Neural cell (in vitro differentiated cells): ENCODE measurements around the gene RAB44. TPM values are rescaled to one million over a fixed set of nuclear protein-coding genes. Genes with fewer than 3 reads are reported as not detected.

ENCODE experiments used
- H2AFZ ChIP-seq: fragments of 200-600, 300-800 bp; sonication (generic), shearing (Covaris generic); 2 replicates; pipeline ENCODE4 v1.6.0; 2014; ENCODE audit warnings: low read depth, mild to moderate bottlenecking, antibody characterized with exemption, low read length, moderate library complexity
- H3F3A ChIP-seq: fragments of 200-600 bp; shearing (Covaris generic); 2 replicates; pipeline ENCODE4 v1.6.1; 2016; ENCODE audit warnings: mild to moderate bottlenecking, moderate library complexity, mixed read lengths, antibody characterized with exemption, low read length; ENCODE audit not compliant: insufficient read depth, poor library complexity, severe bottlenecking
- H3K27ac ChIP-seq: fragments of 200-600, 300-800 bp; sonication (generic), shearing (Covaris generic); 2 replicates; pipeline ENCODE4 v1.5.1; 2014; ENCODE audit warnings: mild to moderate bottlenecking, low read length, moderate library complexity
- H3K27me3 ChIP-seq: fragments of 300-800, 200-600 bp; sonication (generic), shearing (Covaris generic); 2 replicates; pipeline ENCODE4 v1.6.0; 2014; ENCODE audit warnings: mild to moderate bottlenecking, low read depth, low read length, moderate library complexity; ENCODE audit not compliant: insufficient read depth
- H3K36me3 ChIP-seq: fragments of 300-800, 200-600 bp; sonication (generic), shearing (Covaris generic); 2 replicates; pipeline ENCODE4 v1.5.1; 2014; ENCODE audit warnings: mild to moderate bottlenecking, antibody characterized with exemption, low read length, moderate library complexity; ENCODE audit not compliant: insufficient read depth
- H3K4me2 ChIP-seq: fragments of 300-800, 200-600 bp; sonication (generic), shearing (Covaris generic); 2 replicates; pipeline ENCODE4 v1.6.0; 2014; ENCODE audit warnings: mild to moderate bottlenecking, low read length
- H3K4me3 ChIP-seq: fragments of 300-800, 200-600 bp; sonication (generic), shearing (Covaris generic); 2 replicates; pipeline ENCODE4 v1.5.1; 2014; ENCODE audit warnings: mild to moderate bottlenecking, low read length, moderate library complexity
- H3K79me2 ChIP-seq: fragments of 200-600 bp; shearing (Covaris generic); replicated peaks from 2 replicates; pipeline ENCODE4 v1.6.0; 2014; ENCODE audit warnings: mild to moderate bottlenecking, low read length, moderate library complexity; ENCODE audit not compliant: insufficient read depth
- H3K9ac ChIP-seq: fragments of 300-800, 200-600 bp; sonication (generic), shearing (Covaris generic); 2 replicates; pipeline ENCODE4 v1.6.1; 2016; ENCODE audit warnings: mild to moderate bottlenecking, low read length, mixed read lengths
- H3K9me2 ChIP-seq: fragments of 200-600 bp; shearing (Covaris generic); 2 replicates; pipeline ENCODE4 v1.6.1; 2016; ENCODE audit warnings: mild to moderate bottlenecking, low read length, mixed read lengths; ENCODE audit not compliant: insufficient read depth
- H3K9me3 ChIP-seq: fragments of 200-600, 300-800 bp; sonication (generic), shearing (Covaris generic); 2 replicates; pipeline ENCODE4 v1.6.1; 2016; ENCODE audit warnings: mild to moderate bottlenecking, mixed run types, low read length, moderate library complexity, mixed read lengths
- H4K20me1 ChIP-seq: fragments of 200-600 bp; shearing (Covaris generic); 2 replicates; pipeline ENCODE4 v1.6.1; 2016; ENCODE audit warnings: mild to moderate bottlenecking, mixed run types; ENCODE audit not compliant: insufficient read depth
- EP300 ChIP-seq: fragments of 450-650 bp; conservative IDR thresholded peaks from 2 replicates; pipeline ENCODE4 v1.6.1; 2014; ENCODE audit warnings: antibody characterized with exemption, mild to moderate bottlenecking, moderate library complexity; ENCODE audit not compliant: poor library complexity, severe bottlenecking
- EZH2 ChIP-seq: fragments of 200-600, 300-800 bp; shearing (Covaris generic), sonication (generic); IDR thresholded peaks from 2 replicates; pipeline ENCODE4 v1.6.1; 2014; ENCODE audit warnings: antibody characterized with exemption, low read length, borderline replicate concordance, mild to moderate bottlenecking; ENCODE audit not compliant: insufficient read depth, poor library complexity, severe bottlenecking
- MXI1 ChIP-seq: fragments of 450-650 bp; conservative IDR thresholded peaks from 2 replicates; pipeline ENCODE4 v1.6.1; 2014; ENCODE audit warnings: antibody characterized with exemption, mild to moderate bottlenecking; ENCODE audit not compliant: poor library complexity, severe bottlenecking
- POLR2AphosphoS5 ChIP-seq: IDR thresholded peaks from 2 replicates; pipeline ENCODE4 v1.6.1; 2012
- RAD21 ChIP-seq: fragments of 450-650 bp; conservative IDR thresholded peaks from 2 replicates; pipeline ENCODE4 v1.6.1; 2014; ENCODE audit warnings: antibody characterized with exemption, mild to moderate bottlenecking, moderate library complexity
- SMC3 ChIP-seq: fragments of 450-650 bp; conservative IDR thresholded peaks from 2 replicates; pipeline ENCODE4 v1.6.1; 2014; ENCODE audit warnings: antibody characterized with exemption, mild to moderate bottlenecking, moderate library complexity; ENCODE audit not compliant: poor library complexity
- TAF1 ChIP-seq: IDR thresholded peaks from 2 replicates; pipeline ENCODE4 v1.6.1; 2012; ENCODE audit warnings: low read depth
- polyA plus RNA-seq: library from polyadenylated mRNA; depleted of rRNA; stranded (reverse); fragments of >200 nt; gene quantifications from 2 replicates; pipeline ENCODE4 v1.2.3, GENCODE V29; 2014
- TF ChIP-seq, protein P1 (sequence below): IDR thresholded peaks from 2 replicates; pipeline ENCODE4 v1.6.1; 2012; ENCODE audit warnings: borderline replicate concordance
- TF ChIP-seq, protein P2 (sequence below): fragments of 450-650 bp; IDR thresholded peaks from 2 replicates; pipeline ENCODE4 v1.5.1; 2014; ENCODE audit warnings: antibody characterized with exemption, mild to moderate bottlenecking, moderate library complexity; ENCODE audit not compliant: poor library complexity, severe bottlenecking

The RAB44 gene
- polyA plus RNA-seq, 1 donor from 2014 or later, result not detected

DNA sequence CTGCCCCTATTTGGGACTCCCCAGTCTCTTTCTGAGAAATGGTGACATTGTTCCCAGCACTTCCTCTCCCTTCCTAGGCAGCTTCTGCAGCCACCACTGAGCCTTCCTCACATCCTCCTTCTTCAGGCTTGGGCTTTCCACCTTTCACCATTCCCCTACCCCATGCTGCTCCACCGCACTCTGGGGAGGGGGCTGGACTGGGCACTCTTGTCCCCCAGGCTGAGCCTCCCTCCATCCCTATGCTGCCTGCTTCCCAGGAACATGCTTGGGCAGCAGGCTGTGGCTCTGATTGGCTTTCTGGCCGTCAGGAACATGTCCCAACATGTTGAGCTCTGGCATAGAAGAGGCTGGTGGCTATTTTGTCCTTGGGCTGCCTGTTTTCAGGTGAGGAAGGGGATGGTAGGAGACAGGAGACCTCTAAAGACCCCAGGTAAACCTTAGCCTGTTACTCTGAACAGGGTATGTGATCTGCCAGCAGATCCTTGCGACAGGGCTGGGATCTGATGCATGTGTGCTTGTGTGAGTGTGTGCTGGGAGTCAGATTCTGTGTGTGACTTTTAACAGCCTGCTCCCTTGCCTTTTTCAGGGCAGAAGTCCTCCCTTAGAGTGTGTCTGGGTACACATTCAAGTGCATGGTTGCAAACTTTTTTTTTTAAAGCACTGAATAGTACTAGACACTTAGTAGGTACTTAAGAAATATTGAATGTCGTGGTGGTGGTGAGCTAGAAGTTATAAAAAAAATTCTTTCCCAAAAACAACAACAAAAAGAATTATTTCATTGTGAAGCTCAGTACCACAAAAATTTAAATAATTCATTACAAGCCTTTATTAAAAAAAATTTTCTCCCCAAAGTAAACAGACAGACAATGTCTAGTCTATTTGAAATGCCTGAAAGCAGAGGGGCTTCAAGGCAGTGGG is 21.2 kb upstream of the RAB44 start:
- Histone ChIP-seq H3K27ac (peak overlapping the region; percentile 11), H3K9me2 (no peaks in the 10 kb centered on the region), H3K4me3 (no peak overlapping the region)

DNA sequence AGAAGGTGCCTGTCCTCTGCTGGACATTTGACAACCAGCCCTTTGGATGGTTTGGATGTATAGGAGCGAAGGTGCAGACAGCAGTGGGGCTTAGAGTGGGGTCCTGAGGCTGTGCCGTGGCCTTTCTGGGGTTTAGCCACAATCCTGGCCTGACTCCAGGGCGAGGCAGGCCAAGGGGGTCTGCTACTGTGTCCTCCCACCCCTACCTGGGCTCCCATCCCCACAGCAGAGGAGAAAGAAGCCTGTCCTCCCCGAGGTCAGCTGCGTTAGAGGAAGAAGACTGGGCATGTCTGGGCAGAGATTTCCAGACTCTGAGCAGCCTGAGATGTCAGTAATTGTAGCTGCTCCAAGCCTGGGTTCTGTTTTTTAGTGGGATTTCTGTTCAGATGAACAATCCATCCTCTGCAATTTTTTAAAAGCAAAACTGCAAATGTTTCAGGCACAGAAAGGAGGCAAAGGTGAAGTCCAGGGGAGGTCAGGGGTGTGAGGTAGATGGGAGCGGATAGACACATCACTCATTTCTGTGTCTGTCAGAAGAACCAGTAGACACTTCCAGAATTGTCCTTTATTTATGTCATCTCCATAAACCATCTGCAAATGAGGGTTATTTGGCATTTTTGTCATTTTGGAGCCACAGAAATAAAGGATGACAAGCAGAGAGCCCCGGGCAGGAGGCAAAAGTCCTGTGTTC is 20.4 kb upstream of the RAB44 start:
- peak overlapping the region; percentile 14 for H3K27ac ChIP-seq

More for the DNA sequence above, 21.2 kb upstream of the RAB44 start:
- Histone ChIP-seq H3K36me3 (no peaks in the 10 kb centered on the region), H3K79me2 (peaks cover 6% of the 10 kb centered on the region), H3K4me2 (no peak overlapping the region), H3K27me3 (peaks cover 30% of the 10 kb centered on the region), H4K20me1 (no peaks in the 10 kb centered on the region), H2AFZ (no peak overlapping the region), H3F3A (no peaks in the 10 kb centered on the region), H3K9ac (no peak overlapping the region), H3K9me3 (no peaks in the 10 kb centered on the region)
- TF ChIP-seq POLR2AphosphoS5 (no peak), TAF1 (no peak), SMC3 (no peak), RAD21 (no peak), MXI1 (no peak), EP300 (no peak), EZH2 (no peak)
- TF ChIP-seq, protein P1, sequence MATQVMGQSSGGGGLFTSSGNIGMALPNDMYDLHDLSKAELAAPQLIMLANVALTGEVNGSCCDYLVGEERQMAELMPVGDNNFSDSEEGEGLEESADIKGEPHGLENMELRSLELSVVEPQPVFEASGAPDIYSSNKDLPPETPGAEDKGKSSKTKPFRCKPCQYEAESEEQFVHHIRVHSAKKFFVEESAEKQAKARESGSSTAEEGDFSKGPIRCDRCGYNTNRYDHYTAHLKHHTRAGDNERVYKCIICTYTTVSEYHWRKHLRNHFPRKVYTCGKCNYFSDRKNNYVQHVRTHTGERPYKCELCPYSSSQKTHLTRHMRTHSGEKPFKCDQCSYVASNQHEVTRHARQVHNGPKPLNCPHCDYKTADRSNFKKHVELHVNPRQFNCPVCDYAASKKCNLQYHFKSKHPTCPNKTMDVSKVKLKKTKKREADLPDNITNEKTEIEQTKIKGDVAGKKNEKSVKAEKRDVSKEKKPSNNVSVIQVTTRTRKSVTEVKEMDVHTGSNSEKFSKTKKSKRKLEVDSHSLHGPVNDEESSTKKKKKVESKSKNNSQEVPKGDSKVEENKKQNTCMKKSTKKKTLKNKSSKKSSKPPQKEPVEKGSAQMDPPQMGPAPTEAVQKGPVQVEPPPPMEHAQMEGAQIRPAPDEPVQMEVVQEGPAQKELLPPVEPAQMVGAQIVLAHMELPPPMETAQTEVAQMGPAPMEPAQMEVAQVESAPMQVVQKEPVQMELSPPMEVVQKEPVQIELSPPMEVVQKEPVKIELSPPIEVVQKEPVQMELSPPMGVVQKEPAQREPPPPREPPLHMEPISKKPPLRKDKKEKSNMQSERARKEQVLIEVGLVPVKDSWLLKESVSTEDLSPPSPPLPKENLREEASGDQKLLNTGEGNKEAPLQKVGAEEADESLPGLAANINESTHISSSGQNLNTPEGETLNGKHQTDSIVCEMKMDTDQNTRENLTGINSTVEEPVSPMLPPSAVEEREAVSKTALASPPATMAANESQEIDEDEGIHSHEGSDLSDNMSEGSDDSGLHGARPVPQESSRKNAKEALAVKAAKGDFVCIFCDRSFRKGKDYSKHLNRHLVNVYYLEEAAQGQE, result no peak
- TF ChIP-seq, protein P2, sequence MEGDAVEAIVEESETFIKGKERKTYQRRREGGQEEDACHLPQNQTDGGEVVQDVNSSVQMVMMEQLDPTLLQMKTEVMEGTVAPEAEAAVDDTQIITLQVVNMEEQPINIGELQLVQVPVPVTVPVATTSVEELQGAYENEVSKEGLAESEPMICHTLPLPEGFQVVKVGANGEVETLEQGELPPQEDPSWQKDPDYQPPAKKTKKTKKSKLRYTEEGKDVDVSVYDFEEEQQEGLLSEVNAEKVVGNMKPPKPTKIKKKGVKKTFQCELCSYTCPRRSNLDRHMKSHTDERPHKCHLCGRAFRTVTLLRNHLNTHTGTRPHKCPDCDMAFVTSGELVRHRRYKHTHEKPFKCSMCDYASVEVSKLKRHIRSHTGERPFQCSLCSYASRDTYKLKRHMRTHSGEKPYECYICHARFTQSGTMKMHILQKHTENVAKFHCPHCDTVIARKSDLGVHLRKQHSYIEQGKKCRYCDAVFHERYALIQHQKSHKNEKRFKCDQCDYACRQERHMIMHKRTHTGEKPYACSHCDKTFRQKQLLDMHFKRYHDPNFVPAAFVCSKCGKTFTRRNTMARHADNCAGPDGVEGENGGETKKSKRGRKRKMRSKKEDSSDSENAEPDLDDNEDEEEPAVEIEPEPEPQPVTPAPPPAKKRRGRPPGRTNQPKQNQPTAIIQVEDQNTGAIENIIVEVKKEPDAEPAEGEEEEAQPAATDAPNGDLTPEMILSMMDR, result no peak

More for the DNA sequence above, 20.4 kb upstream of the RAB44 start:
- Histone ChIP-seq H3K36me3 (no peaks in the 10 kb centered on the region), H3K4me2 (no peak overlapping the region), H3K9ac (no peak overlapping the region), H3K9me3 (no peaks in the 10 kb centered on the region), H2AFZ (no peak overlapping the region), H3K79me2 (peaks cover 10% of the 10 kb centered on the region), H4K20me1 (no peaks in the 10 kb centered on the region), H3K4me3 (no peak overlapping the region), H3K27me3 (peaks cover 30% of the 10 kb centered on the region), H3F3A (no peaks in the 10 kb centered on the region), H3K9me2 (no peaks in the 10 kb centered on the region)
- TF ChIP-seq MXI1, result no peak
- TF ChIP-seq, protein P1, result no peak
